ENCODE data around the gene TSPAN5.

DNA sequence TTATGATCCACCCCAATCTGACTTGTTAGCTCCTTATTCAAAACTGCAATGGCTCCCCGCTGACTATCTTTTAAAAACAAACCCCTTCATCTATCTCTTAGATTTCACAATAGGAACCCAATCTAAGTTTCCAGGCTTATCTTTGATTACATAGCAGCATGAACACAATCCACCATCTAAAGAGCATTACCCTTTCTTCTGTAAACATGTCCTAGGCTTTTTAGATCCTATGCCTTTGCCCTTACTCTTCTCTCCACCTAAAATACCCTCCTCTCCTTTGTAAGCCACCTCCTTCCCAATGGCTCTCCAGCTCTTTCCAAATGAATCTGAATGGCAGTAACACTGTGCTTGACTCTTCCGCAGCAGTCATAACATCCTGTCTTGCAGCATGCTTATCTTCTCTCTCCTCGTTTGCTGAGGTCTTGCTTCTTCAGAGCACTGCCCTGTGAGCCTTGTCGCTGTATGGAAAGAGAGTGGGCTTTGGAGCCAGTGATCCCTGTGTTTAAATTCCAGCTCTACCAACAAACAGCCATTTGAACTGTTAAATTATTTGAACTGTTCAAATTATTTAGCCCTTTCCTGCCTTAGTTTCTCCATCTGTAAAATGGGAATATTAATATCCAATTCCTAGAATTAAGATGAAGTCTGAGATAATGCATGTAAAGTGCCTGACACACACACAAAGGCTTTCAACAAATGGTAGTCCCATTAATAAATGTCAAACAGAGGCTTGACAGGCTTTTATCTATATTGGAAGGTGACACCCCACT is 16.2 kb upstream of the TSPAN5 start:
- TF ChIP-seq POLR2A (IDR thresholded peaks at IDR 0.05) (no peak), CTCF (IDR thresholded peaks at IDR 0.05) (no peak)

Data from suprapubic skin (tissue), 3 donors.